Kidney (tissue), 14 donors: ENCODE data around the gene HDAC6. TPM values are rescaled to one million over a fixed set of nuclear protein-coding genes. Genes with fewer than 3 reads are reported as not detected.

Experiments used
- DNase-seq, 5 donors: peaks; one replicate each; pipeline ENCODE4 v3.0.0-alpha.2; 2013 to 2020
- FAIRE-seq: peaks from 2 replicates; lab custom pipeline; 2012; peaks lifted over from hg19 to GRCh38; lab: Jason Lieb, UNC
- H3K27ac ChIP-seq, 2 donors: one replicate each; pipeline ENCODE4 v1.7.0; 2013; ENCODE audit warnings: low read depth in 2 of 2, low read length in 2 of 2, inconsistent platforms in 1 of 2
- H3K27me3 ChIP-seq: one replicate; pipeline ENCODE4 v1.7.1; 2013; ENCODE audit warnings: low read length, inconsistent platforms; ENCODE audit not compliant: control insufficient read depth, insufficient read depth
- H3K36me3 ChIP-seq, 3 donors: one replicate each; pipeline versions ENCODE4 v1.7.0 to v1.7.1; 2013; ENCODE audit warnings: low read length in 3 of 3, control low read depth in 1 of 3, inconsistent platforms in 1 of 3; ENCODE audit not compliant: insufficient read depth in 3 of 3, control insufficient read depth in 2 of 3
- H3K4me1 ChIP-seq, 3 donors: one replicate each; pipeline versions ENCODE4 v1.7.0 to v1.7.1; 2013; ENCODE audit warnings: low read length in 3 of 3, inconsistent platforms in 1 of 3, low read depth in 1 of 3; ENCODE audit not compliant: control insufficient read depth in 2 of 3, insufficient read depth in 2 of 3
- H3K4me3 ChIP-seq, 3 donors: one replicate each; pipeline versions ENCODE4 v1.7.0 to v1.8.1; 2013; ENCODE audit warnings: low read length in 3 of 3, control low read depth in 1 of 3, inconsistent platforms in 1 of 3
- H3K9ac ChIP-seq, 3 donors: one replicate each; pipeline versions ENCODE4 v1.7.0 to v1.7.1; 2013; ENCODE audit warnings: low read length in 3 of 3, control low read depth in 1 of 3, inconsistent platforms in 1 of 3
- H3K9me3 ChIP-seq, 3 donors: one replicate each; pipeline versions ENCODE4 v1.7.0 to v1.7.1; 2013; ENCODE audit warnings: low read length in 3 of 3, control low read depth in 1 of 3, inconsistent platforms in 1 of 3; ENCODE audit not compliant: control insufficient read depth in 2 of 3, insufficient read depth in 1 of 3
- CTCF ChIP-seq: IDR thresholded peaks from 3 replicates; pipeline ENCODE4 v1.5.1; 2012; ENCODE audit warnings: mild to moderate bottlenecking, moderate library complexity, borderline replicate concordance; ENCODE audit not compliant: insufficient read depth; ENCODE audit errors: extremely low read depth
- intact Hi-C: fragments of 100-400 bp; cut with DNase I; formaldehyde crosslinking; loops from one replicate; pipeline ENCODE4 v1.11.1; 2022
- polyA plus RNA-seq: library from polyadenylated mRNA; stranded (reverse); fragments of 350-450 nt; fragmentation: Illumina TruSeq; extraction: RNeasy Lipid Tissue Mini Kit (QIAGEN cat#74804); gene quantifications from one replicate; pipeline ENCODE4 v1.2.3, GENCODE V29; 2014; ENCODE audit warnings: low read depth, low replicate concordance; ENCODE audit not compliant: insufficient read depth
- total RNA-seq: library from RNA; stranded (reverse); fragmentation: NEBNext Ultra II Directional; extraction: Animal tissue kit (Norgen Biotek cat#: 25700); gene quantifications from one replicate; pipeline ENCODE4 v1.2.1, GENCODE V29; 2021
- donor health status: control.
- donor health status: control.
- donor health status: control.
- donor health status: control.
- donor health status: control.
- donor health status: DM: yes; HTN: yes; CAD: no.
- donor health status: Normal renal cell carcinoma (clear cell type).

The HDAC6 gene
- total and polyA plus RNA-seq, 2 donors from 2014 or later, result 96.9 to 123 TPM

GRCh38 chrX:48806081-48806480 lies 4.2 kb downstream of the HDAC6 start:
- no peak for DNase-seq
- no peak for FAIRE-seq
- intact Hi-C loops, result no loop called here
- Histone ChIP-seq H3K27ac (no peak overlapping the region), H3K36me3 (peaks cover 0 to 4% (median 0%) of the 10 kb centered on the region in 3 donors), H3K9ac (no peak overlapping the region), H3K9me3 (no peaks in the 10 kb centered on the region), H3K4me3 (no peak overlapping the region), H3K4me1 (peaks cover 0 to 5% (median 0%) of the 10 kb centered on the region in 3 donors), H3K27me3 (no peaks in the 10 kb centered on the region)
- TF ChIP-seq CTCF, result no peak

DNA sequence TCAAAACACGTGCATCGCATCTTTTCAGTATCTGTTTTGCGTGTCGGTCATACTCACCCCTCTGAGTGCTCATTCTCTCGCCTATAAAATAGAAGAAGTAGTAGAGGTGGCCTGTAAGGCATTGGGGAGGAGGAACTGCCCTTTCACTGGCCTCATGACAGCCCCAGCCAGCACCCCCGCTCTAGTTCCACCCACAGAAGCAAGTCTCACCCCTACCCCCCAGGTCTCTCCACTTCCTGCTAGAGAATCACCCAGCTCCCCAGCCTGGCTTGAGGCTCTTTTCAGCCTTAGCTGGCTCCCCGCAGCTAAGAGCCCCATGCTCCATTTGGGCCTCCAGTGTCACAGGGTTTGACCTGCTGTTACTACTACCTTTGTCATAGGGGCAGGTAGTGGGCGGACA lies 11.8 kb downstream of the HDAC6 start:
- no peak for DNase-seq
- Histone ChIP-seq H3K9ac (no peak overlapping the region), H3K9me3 (no peaks in the 10 kb centered on the region), H3K27me3 (no peaks in the 10 kb centered on the region), H3K36me3 (peaks cover 0 to 8% (median 5%) of the 10 kb centered on the region in 3 donors), H3K27ac (no peak overlapping the region), H3K4me1 (no peaks in the 10 kb centered on the region), H3K4me3 (no peak overlapping the region)
- no peak for FAIRE-seq
- intact Hi-C loops, result no loop called here
- TF ChIP-seq CTCF, result no peak

GRCh38 chrX:48814722-48815121 lies 12.9 kb downstream of the HDAC6 start:
- H3K4me1 ChIP-seq, result no peaks in the 10 kb centered on the region
- intact Hi-C loops, result no loop called here
- H3K27me3 ChIP-seq, result no peaks in the 10 kb centered on the region
- no peak overlapping the region for H3K9ac ChIP-seq
- no peak for FAIRE-seq
- H3K4me3 ChIP-seq, result no peak overlapping the region
- TF ChIP-seq CTCF, result no peak
- no peak for DNase-seq
- no peak overlapping the region for H3K27ac ChIP-seq
- H3K9me3 ChIP-seq, result no peaks in the 10 kb centered on the region
- H3K36me3 ChIP-seq, result peaks cover 0 to 9% (median 8%) of the 10 kb centered on the region in 3 donors

- FAIRE-seq (no peak), DNase-seq (peak in 1 of 5 donors; percentile 46)
- Histone ChIP-seq H3K36me3 (peaks cover 0 to 9% (median 8%) of the 10 kb centered on the region in 3 donors), H3K9me3 (no peaks in the 10 kb centered on the region), H3K4me1 (no peaks in the 10 kb centered on the region), H3K9ac (no peak overlapping the region), H3K27ac (no peak overlapping the region), H3K27me3 (no peaks in the 10 kb centered on the region), H3K4me3 (no peak overlapping the region)
- TF ChIP-seq CTCF, result no peak
- intact Hi-C loops, result no loop called here
Observed at GRCh38 chrX:48815266-48815665, 13.4 kb downstream of the HDAC6 start.
